SIG-M5 treated with dmso at 0.1 percent for 504 hours (cell line): ENCODE results near the gene NR2F1-AS1.
"Not testable (repeated sequence)": the region's sequence is repeated elsewhere in the genome, so short reads cannot be mapped to it uniquely, and the experiment has no call there.

ENCODE experiments used
- DNase-seq: peaks from one replicate; lab custom pipeline; 2025; ENCODE audit not compliant: unreplicated experiment; lab: John Stamatoyannopoulos, UW

Gene NR2F1-AS1

DNA sequence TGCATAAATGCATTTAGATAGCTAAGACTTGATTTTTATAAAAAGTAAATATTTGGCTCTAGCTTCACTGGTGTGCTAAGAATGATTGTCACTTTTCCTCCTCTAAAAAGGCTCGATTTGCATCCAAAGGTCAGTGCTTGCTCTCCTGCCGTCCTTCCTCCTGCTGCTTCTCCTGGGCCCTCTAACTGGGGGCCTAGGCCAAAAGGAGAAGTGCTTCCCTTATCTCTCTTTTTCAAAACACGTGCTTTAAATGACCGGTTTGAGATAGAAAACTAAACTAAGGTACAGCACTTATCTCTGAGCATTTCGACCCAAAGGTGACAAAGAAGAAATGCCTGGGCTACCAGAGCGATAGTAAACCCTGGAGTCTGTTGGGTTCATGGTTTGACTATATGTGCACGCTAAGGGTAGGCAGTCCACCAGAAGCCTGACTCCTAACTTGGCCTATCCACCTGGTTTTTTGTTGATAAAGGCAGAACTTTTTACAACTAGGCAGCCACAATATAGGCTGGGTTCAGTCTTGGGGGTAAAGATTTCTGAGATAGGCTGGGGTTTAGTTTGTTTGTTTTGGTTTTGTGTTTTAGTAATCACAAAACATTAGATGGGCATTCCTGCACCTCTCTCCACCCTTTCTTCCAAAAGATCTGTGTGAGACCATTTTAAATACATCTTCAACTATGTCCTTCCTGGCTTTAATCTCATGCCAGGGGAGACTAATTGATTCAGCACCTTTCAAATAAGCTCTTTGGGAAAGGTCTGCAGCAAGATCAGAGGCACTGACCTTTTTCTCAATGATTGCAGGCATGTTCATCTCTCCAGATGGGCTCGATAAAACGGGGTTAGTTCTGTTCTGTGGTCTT, 3.8 kb downstream of the NR2F1-AS1 start:
- no peak for DNase-seq

DNA sequence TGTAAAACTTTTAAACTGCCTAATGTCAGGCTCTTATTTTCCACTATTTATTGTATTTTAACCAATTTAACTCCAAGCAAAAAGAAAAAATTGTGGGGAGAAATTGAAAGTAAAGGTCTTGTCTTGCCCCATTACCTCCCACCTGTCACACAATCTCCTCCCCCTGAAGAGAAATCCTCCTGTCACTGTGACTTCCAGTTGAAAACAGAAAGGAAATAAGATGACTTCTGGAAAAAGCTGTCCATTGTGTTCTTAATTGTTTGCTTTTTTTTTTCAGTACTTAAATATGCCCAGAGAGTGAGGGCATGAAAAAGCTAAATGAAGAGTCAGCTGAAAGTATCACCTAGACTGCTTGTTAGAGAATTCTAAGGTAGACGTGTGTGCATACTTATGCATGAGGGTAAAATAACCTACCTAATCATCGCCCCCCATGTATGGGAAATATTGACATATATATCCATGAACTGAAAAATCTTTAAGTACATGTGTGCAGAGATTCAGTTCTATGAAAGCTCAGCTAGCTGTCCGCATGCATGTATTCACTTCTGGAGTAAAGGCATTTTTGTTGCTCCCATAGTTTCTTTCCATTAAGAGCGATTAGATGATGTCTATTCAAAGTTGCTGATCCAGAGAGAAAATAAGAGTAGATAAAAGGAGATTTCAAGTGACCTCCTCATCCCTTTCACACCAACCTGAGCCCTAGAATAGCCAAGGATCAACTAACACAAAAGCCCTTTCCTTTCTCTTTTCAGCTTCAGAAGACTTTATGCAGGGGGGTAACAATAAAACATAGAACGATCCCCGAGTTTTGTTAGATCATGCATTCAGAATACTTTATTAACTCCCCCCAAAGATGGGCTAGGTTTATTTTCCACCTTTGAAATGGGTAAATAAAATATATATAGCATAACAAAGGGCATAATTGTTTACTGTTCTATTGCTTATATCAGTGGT, 5.3 kb downstream of the NR2F1-AS1 start:
- DNase-seq: no peak

DNA sequence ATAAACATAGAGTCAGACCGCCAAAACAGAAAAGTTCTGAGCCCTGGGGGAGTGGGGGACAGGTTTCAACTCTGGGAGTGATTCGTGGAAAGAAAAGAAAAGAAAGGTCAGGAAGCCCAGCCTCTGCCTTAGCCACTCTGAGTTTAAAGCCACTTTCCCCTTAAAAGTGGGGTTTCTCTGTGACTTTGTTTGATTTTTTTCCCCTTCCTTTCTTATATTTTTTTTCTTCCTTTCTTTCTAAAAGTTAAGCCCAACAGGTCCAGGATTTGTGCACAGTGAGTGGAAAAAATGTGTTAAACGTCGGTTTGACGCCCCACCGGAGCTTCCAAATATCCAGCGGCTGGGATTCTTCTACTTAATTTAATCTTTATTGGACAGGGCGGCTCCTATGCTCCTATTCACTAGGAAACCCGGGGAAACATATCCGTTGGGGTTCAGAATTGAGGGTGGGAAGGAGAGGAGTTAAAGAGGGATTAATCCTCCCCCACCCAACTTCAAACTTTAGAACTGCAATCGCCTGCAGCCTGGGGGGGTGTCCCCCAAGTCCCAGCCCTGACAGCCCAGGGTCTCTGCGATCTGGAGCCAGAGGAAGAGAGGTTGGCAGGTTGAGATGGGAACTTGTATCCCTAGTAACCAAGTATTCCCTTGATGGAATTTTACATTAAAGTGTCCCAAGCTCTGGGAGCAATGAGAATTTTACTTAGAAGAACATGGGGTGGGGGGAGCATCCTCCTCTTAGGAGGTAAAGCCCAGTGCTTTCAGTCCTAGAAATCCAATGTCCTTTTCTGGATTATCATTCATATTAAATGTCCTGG, 6.3 kb downstream of the NR2F1-AS1 start:
- DNase-seq: no peak

DNA sequence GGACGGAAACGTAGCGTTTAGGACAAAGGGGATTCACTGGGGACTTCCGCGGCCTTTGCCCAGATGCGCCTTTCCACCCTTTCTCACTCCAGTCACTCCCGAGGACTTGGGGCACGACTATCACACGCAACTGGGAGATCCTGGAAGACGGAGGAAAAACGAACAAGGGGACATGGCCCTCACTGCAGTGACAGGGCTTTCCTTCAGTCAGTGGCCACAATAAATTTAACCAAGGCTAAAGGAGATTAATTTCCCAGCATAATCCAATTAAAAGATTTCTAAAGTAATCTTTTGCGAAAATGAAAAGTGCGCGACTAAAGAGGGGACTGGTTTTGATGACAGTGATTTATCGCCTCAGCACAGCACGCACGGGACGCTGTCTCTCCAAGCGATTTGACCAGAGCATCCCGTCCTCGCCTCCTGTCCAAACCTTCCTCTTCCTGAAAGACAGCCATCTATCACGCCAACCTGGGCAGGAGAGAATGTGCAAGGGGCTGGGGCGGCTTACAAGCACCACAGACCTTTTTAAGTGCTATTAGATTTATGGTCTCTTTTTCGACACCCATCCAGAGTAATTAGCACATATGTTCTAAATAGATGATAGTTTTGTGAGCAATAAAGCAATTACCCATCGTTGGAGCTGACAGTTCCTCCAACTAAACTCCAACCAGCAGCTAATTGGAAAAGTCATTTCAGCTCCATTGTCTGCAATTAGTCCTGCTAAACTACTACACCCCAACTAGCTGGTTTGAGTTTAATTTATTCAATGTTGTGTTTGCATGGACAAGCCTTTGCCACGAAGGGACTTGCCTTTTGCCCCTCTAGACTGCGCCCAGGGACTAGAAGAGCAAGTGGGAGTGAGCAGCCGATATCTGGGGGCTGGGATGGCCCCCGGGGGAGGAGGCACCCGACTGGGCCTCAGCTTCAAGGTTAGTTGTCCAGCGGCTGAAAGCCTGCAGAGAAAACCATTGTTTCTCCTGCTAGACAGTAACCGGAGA, 7.4 kb downstream of the NR2F1-AS1 start:
- DNase-seq: no peak

DNA sequence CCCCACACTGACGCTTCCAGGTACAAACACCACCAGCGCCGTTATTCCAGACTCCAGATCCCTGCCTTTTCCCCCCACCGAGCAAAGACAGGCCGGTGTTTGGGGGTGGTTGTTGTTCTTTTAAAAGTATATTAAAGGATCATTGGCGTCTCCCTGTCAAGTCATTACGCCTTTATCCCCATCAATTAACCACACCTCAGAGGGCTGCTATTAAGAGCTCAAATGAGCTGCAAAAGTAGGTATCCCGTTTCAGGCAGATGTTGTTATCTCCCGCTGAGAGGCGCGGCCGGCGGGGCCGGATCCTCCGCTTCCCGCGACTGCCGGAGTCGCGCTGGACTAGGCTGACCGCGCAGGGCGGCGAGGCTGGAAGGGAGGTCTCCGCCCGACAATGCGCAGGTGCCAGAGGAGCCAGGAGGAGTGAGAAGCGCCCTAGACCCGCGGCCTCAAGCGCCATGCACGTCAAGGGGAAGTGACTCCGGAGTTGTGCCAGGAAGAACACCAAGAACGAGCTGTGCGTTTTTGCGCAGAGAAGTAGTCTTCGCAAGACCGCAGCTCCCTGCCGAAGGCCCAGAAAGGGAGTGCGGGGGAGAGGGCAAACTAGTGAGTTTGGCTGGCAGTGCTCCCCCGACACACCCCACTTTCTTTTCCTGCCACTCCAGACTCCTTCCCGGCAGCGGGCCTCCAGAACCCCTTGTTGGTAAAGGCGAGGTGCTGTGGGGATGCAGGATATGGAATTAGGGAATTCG, 8.2 kb downstream of the NR2F1-AS1 start:
- no peak for DNase-seq

DNA sequence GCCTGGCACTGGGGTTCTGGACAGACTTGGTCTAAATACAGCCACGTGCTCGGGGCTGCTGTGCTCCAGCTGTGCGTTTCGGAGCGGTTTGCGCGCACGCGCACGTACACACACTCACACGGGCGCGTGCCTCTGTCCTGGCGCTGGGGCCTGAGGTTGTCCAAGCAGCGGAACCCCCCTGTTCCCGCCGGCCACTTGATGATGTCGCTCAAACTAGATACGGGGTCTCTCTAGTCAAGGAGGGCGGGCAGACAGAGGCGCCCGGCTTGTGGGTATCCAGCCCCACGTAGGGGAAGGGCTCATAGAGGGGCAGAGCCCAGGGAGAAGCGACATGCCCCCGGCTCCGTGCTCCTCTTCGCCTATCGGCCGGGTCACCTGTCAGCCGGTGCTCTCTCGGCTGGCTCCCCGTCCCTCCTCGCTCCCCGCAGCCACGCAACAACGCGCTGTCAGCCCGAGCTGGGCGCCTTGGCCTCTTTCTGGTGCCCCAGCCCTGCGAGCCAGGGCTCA, 8.9 kb downstream of the NR2F1-AS1 start:
- DNase-seq: no peak

DNA sequence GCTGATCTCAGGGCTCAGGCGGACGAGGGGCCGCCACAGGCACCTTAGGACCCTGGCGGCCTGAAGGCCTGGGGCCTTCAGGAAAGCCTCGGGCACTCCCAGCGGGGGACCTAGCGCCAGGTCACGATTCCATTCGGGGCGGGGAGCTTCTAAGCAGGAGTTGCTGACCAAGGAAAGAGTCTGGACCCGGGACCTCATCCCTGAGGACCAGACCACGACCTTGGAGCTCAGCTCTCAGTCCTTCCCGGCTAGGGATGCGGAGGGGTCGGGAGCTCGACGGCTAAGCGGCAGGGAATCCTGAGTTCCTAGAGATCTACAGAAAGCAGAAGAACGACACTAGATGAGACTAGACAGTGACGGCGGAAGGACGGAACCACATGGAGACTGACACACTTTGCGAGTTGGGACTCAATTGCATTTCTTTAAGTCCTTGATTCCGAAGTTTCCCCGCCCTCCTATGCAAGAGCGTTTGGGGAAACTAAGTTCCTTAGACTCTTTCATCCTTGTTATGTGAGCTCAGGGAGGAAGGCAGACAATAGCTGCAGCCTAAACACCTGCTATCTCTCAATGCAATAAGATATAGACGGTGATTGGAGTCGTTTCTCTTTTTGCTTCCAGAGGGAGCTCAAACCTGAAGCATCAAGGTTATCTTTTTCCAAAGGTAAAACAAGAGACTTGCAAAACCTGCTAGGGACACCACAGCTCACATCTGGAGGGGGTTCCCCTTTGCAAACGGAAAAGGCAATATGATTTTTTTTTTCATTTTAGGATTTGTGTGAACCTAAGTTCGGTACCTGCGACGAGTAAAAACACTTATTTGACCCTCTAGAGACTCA, 9.7 kb downstream of the NR2F1-AS1 start:
- no peak for DNase-seq

DNA sequence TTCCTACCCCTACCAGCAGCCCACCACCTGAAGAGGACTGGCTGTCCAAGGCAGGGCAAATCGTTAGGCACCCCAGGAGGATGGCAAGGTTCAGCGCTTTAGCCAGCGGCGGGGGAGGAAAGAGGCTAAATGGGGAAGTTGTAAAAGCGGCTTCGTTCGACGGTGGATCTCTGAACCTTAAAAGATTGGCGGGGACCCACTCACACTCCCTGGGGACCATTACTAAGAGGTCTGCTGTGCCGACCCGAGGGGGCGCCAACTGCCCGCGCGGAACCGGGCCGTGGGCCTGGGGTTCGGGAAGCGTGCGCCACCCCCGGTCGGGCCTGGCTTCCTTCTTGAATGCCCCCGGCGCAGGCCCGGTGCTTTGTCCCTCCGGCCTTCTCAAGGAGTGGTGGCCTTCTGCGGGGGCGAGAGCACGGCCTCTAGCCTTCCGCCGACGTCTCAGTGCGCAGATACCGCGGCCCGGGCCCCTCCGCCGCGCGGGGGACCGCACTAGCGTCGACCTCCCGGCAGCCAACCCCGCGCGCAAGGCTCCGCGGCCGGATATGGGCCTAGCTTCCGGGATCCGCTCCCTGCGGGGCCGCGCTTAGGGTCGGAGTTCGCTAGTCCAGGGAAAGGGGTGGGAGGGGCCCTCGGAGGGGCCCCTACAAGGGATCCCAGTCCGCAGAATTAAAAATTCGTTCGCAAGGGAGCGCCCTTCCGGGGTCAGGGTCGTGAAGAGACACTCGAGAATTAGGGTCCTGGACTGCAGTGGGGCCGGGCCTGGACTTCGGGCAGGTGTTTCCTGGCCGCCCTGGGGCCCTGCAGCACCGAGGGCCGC, 10.5 kb downstream of the NR2F1-AS1 start:
- DNase-seq: no peak

DNA sequence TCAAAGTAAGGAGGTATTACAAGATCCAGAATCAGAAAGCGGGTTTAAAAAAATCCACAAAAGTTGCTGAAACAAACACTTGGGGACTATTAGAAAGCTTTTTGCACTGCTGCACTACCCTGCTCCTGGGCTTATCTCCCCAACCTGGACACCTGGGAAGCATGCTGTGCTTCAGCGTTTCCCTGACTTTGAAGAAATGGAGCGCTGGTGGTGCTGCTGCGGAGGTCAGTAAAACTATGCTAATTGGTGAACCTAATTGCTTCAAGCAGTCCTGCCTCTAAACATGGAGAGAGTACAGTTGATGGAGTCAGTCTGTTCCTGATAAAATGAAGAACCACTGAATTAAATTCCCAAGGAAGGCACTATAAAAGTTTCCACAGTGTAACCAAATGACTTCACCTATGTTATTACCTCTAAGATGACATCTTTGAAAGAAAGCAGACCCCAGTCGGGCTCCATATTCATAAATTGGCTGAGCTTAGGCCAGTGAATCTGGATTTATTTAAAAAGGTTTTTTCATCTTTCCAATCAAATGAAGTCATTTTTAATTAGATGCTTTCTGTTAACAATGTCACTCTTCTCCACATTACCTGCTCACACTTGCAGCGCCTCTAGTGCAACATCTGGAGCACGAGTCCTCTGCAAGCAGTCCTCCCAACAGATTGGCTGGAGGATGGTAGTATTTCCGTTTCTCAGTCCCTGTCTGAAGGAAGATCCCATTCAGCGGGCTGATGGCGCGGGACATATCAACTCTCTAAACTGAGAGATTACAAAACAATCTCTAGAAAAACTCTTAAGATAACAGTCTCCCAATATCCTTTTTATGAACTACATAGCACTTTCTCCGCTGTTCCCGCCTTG, 11.5 kb downstream of the NR2F1-AS1 start:
- DNase-seq: no peak

DNA sequence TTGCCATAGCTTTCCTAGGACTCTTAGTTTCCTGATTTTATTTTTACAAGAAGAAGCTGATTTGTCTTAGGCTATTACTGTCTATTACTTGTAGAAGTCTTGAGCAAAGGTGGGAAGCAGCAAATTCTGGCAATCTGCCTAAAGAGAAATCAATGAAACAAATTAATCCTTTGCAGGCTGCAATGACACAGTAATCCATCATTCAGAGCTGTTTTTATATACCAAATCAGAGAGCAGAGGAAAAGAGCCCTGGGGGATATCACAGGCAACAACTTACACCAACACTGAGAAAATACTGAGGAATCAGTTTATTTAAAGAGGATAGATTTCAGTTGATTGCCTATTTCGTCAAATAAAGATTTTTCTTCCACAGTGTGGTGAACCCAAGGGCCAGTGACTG, 13.6 kb downstream of the NR2F1-AS1 start:
- DNase-seq: no peak

DNA sequence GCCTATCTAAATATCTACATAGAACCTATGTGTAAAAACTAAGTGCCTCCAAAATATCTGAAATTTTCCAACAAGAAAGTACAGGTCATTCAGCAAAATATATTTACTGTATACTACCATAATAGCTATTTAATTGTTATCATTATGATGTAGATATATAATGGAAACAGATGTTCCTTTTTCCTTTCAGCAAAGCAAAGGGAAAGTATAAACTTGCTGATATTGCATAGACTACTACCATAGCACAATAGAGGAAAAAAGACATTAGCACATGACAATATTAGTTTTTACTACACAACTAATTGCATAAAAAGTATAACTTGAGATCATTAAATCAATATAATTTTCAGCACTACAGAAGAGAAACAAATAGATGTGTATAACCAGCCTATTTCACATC, 14.9 kb downstream of the NR2F1-AS1 start:
- no peak for DNase-seq

DNA sequence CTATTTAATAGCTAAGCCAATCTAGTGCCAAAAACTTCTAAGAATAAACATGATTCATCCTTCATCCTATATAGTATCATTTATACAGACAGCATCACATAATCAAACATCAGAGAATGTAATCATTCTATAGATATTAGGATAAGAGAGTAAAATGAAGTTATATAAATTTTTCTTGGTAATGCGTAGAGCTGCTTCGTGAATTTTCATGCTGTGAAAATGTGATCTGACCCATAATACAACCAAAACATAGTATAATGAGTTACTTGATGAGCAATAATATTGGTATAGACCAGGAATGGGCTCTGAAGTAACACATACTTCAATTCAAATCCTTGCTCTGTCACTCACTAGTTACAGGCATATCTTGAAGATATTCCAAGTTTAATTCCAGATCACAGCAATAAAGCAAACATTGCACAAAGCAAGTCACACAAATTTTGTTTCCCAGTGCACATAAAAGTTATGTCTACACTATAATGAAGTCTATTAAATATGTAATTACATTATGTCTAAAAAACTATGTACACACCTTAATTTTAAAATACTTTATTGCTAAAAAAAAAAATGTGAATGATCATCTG, 23.9 kb downstream of the NR2F1-AS1 start:
- no peak for DNase-seq

DNA sequence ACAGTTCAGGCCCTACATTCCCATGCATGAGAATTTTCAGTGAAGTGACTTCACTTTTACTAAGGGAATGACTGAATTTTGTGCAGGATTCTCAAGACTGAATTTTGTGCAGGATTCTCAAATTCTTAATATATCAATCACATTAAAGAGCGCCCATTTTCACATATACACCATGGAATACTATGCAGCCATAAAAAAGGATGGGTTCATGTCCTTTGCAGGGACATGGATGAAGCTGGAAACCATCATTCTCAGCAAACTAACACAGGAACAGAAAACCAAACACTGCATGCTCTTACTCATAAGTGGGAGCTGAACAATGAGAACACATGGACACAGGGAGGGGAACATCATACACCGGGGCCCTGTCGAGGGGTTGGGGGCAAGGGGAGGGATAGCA, 31.4 kb downstream of the NR2F1-AS1 start:
- DNase-seq: not testable (repeated sequence)

DNA sequence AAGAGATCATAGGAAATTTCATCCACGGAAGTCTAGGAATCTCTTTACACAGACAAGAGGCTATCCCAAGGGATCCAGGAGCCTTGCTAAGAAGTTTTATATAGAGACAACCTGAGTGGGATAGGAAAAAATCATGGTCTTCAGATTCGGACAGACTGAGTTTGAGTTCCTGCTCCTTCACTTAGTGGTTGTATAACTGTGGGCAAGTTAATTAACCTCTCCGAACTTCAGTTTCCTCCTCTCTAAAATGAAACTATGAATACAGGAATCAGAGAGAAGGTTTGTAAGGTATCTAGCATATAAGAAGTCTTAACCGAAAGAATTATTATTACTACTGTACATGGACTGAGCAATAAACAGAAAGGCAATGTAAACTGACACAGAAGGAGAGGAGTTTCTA, 35.1 kb downstream of the NR2F1-AS1 start:
- DNase-seq: no peak

DNA sequence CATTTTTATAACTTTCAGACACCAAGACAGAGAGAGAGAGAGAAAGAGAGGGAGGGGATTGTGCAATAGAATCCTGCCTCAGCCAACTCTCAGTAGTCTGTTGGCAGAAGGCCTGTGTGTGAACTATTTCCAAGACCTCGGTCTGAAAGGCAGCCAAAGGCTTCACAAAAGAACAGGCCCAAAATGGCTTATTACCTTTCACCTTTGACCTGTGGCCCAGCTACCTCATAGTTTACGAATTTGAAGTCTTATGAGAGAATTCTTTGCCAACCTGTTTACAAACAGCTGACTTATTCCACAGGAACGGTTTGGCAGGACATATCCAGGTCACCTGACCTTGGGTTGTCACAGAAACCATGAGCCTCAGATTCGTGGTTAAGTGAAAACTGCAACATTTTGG, 48.6 kb downstream of the NR2F1-AS1 start:
- DNase-seq: no peak

DNA sequence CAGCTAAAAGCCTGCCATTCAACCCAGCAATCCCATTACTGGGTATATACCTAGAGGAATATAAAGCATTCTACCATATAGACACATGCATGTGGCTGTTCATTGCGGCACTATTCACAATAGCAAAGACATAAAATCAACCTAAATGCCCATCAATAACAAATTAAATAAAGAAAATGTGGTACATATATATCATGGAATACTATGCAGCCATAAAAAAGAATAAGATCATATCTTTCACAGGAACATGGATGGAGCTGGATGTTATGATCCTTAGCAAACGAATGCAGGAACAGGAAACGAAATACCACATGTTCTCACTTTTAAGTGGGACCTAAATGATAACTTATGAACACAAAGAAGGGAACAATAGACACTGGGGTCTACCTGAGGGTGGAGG, 59.2 kb downstream of the NR2F1-AS1 start:
- not testable (repeated sequence) for DNase-seq
